ENCODE measurements around the gene AKR1D1. TPM values are rescaled to one million over a fixed set of nuclear protein-coding genes. Genes with fewer than 3 reads are reported as not detected.
"Not testable (repeated sequence)": the region's sequence is repeated elsewhere in the genome, so short reads cannot be mapped to it uniquely, and the experiment has no call there.

The AKR1D1 gene
- total and polyA plus RNA-seq, 2 donors from 2014 or later: not detected

DNA sequence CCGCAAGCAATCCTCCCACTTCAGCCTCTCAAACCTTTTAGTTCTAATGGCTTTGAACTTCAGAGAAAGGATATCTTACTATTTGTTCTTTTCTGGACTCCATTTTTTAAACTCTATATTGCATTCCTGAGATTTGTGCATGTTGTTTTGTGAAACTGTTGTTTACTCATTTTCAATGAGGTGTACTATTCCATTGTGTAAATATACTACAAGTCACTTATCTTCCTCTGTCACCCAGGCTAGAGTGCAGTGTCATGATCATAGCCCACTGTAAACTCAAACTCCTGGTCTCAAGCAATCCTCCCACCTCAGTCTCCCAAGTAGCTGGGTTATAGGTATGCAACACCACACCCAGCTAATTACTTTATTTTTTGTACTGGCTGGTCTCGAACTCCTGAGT, 31.4 kb upstream of the AKR1D1 start:
- intact Hi-C loops (cut with DNase I): no loop called here
- no peak overlapping the region for H3K4me3 ChIP-seq (ENCODE audit: low read length in 3 of 3)
- FAIRE-seq (no peak), DNase-seq (no peak)
- TF ChIP-seq, protein P1, sequence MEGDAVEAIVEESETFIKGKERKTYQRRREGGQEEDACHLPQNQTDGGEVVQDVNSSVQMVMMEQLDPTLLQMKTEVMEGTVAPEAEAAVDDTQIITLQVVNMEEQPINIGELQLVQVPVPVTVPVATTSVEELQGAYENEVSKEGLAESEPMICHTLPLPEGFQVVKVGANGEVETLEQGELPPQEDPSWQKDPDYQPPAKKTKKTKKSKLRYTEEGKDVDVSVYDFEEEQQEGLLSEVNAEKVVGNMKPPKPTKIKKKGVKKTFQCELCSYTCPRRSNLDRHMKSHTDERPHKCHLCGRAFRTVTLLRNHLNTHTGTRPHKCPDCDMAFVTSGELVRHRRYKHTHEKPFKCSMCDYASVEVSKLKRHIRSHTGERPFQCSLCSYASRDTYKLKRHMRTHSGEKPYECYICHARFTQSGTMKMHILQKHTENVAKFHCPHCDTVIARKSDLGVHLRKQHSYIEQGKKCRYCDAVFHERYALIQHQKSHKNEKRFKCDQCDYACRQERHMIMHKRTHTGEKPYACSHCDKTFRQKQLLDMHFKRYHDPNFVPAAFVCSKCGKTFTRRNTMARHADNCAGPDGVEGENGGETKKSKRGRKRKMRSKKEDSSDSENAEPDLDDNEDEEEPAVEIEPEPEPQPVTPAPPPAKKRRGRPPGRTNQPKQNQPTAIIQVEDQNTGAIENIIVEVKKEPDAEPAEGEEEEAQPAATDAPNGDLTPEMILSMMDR (IDR thresholded peaks at IDR 0.05; ENCODE audit: borderline replicate concordance, extremely low read depth, insufficient read depth): no peak
- H3K27ac ChIP-seq (ENCODE audit: low read depth in 2 of 2, low read length in 2 of 2): no peak overlapping the region
- no peak overlapping the region for H3K9ac ChIP-seq (ENCODE audit: low read length in 3 of 3)
- H3K4me1 ChIP-seq (ENCODE audit: control insufficient read depth in 2 of 3, insufficient read depth in 2 of 3, low read depth in 1 of 3, low read length in 3 of 3): no peaks in the 10 kb centered on the region
- H3K27me3 ChIP-seq (ENCODE audit: control insufficient read depth, insufficient read depth, low read length): no peaks in the 10 kb centered on the region
- H3K9me3 ChIP-seq (ENCODE audit: control insufficient read depth in 2 of 3, insufficient read depth in 1 of 3, low read length in 3 of 3): no peaks in the 10 kb centered on the region
- no peaks in the 10 kb centered on the region for H3K36me3 ChIP-seq (ENCODE audit: control insufficient read depth in 2 of 3, insufficient read depth in 3 of 3, low read length in 3 of 3)

DNA sequence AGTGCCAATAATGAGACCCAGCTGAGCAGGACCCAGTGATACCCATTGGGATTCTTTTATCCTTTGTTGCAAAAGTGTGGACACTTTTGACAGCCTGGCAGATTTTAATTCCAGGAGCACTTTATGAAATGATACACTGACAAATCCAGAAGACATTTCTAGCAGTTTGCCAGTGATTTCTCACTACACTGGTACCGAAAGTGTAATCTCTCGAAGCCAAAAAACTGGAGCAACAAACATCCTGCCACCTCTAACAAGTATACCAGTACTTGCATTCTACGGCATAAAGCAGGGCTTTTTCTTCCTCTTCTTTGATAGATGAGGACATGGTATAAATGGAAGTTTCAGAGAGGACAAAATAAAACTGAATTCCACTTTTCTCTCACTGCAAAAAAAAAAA, 28.4 kb upstream of the AKR1D1 start:
- FAIRE-seq (no peak), DNase-seq (no peak)
- TF ChIP-seq, protein P1 (IDR thresholded peaks at IDR 0.05; ENCODE audit: borderline replicate concordance, extremely low read depth, insufficient read depth): no peak
- intact Hi-C loops (cut with DNase I): no loop called here
- no peaks in the 10 kb centered on the region for H3K27me3 ChIP-seq (ENCODE audit: control insufficient read depth, insufficient read depth, low read length)
- no peak overlapping the region for H3K27ac ChIP-seq (ENCODE audit: low read depth in 2 of 2, low read length in 2 of 2)
- H3K9me3 ChIP-seq (ENCODE audit: control insufficient read depth in 2 of 3, insufficient read depth in 1 of 3, low read length in 3 of 3): no peaks in the 10 kb centered on the region
- no peak overlapping the region for H3K9ac ChIP-seq (ENCODE audit: low read length in 3 of 3)
- H3K4me1 ChIP-seq (ENCODE audit: control insufficient read depth in 2 of 3, insufficient read depth in 2 of 3, low read depth in 1 of 3, low read length in 3 of 3): no peaks in the 10 kb centered on the region
- no peak overlapping the region for H3K4me3 ChIP-seq (ENCODE audit: low read length in 3 of 3)
- H3K36me3 ChIP-seq (ENCODE audit: control insufficient read depth in 2 of 3, insufficient read depth in 3 of 3, low read length in 3 of 3): no peaks in the 10 kb centered on the region

DNA sequence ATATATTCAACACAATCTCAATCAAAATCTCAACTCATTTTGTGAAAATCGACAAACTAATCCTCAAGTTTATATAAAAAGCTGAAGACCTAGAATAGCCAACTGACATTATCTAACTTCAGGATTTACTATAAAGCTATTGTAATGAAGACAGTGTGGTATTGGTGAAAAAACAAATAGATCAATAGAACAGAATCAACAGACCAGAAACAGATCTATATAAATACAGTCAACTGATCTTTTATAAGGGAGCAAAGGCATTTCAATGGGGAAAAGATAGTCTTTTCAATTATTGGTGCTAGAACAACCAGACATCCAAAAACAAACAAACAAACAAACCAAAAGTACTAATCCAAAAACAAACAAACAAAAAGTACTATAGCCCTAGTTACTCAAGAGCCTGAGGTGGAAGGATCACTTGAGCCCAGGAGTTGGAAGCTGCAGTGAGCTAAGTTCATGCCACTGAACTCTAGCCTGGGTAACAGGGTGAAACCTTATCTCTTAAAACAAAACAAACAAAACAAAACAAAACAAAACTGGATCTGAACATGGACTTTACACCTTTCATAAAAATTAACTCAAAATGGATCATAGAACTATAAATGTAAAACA, 26.6 kb upstream of the AKR1D1 start:
- no peaks in the 10 kb centered on the region for H3K27me3 ChIP-seq (ENCODE audit: control insufficient read depth, insufficient read depth, low read length)
- H3K36me3 ChIP-seq (ENCODE audit: control insufficient read depth in 2 of 3, insufficient read depth in 3 of 3, low read length in 3 of 3): no peaks in the 10 kb centered on the region
- H3K9me3 ChIP-seq (ENCODE audit: control insufficient read depth in 2 of 3, insufficient read depth in 1 of 3, low read length in 3 of 3): no peaks in the 10 kb centered on the region
- no peak for FAIRE-seq
- no peak overlapping the region for H3K4me3 ChIP-seq (ENCODE audit: low read length in 3 of 3)
- H3K4me1 ChIP-seq (ENCODE audit: control insufficient read depth in 2 of 3, insufficient read depth in 2 of 3, low read depth in 1 of 3, low read length in 3 of 3): no peaks in the 10 kb centered on the region
- TF ChIP-seq, protein P1 (IDR thresholded peaks at IDR 0.05; ENCODE audit: borderline replicate concordance, extremely low read depth, insufficient read depth): no peak
- no peak overlapping the region for H3K9ac ChIP-seq (ENCODE audit: low read length in 3 of 3)
- DNase-seq: no peak
- H3K27ac ChIP-seq (ENCODE audit: low read depth in 2 of 2, low read length in 2 of 2): no peak overlapping the region
- intact Hi-C loops (cut with DNase I): no loop called here

DNA sequence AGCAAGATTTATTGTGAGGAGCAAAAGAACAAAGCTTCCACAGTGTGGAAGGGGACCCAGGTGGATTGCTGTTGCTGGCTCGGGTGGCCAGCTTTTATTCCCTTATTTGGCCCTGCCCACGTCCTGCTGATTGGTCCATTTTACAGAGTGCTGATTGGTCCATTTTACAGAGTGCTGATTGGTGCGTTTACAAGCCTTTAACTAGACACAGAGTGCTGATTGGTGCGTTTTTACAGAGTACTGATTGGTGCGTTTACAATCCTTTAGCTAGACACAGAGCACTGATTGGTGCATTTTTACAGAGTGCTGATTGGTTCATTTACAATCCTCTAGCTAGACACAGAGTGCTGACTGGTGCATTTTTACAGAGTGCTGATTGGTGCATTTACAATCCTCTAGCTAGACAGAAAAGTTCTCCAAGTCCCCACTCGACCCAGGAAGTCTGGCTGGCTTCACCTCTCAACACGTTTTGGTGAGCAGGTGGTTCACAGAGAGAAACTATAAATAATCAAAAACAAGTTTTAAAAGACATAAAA, 24.5 kb upstream of the AKR1D1 start:
- DNase-seq; H3K36me3 ChIP-seq (ENCODE audit: control insufficient read depth in 2 of 3, insufficient read depth in 3 of 3, low read length in 3 of 3); H3K4me1 ChIP-seq (ENCODE audit: control insufficient read depth in 2 of 3, insufficient read depth in 2 of 3, low read depth in 1 of 3, low read length in 3 of 3); H3K4me3 ChIP-seq (ENCODE audit: low read length in 3 of 3); intact Hi-C loops (cut with DNase I); H3K9ac ChIP-seq (ENCODE audit: low read length in 3 of 3); H3K27me3 ChIP-seq (ENCODE audit: control insufficient read depth, insufficient read depth, low read length); H3K9me3 ChIP-seq (ENCODE audit: control insufficient read depth in 2 of 3, insufficient read depth in 1 of 3, low read length in 3 of 3); H3K27ac ChIP-seq (ENCODE audit: low read depth in 2 of 2, low read length in 2 of 2); FAIRE-seq: not testable (repeated sequence)

Data from kidney (tissue), 14 donors.